Body of pancreas (tissue), 4 donors: ENCODE results near the gene BRK1.
"Not testable (repeated sequence)": the region's sequence is repeated elsewhere in the genome, so short reads cannot be mapped to it uniquely, and the experiment has no call there.

Source experiments
- CTCF ChIP-seq, 7 experiments: fragments of 450-650 bp in 4 of 7; fragments of 200-600 bp in 3 of 7; sonication (generic) in 3 of 7; IDR thresholded peaks; one replicate each; pipeline ENCODE4 v1.5.1; 2016 to 2019; ENCODE audit warnings: antibody characterized with exemption in 7 of 7
- POLR2A ChIP-seq, 3 donors: fragments of 450-650 bp; IDR thresholded peaks; one replicate each; pipeline ENCODE4 v1.6.1; 2016; ENCODE audit warnings: antibody characterized with exemption in 3 of 3, mild to moderate bottlenecking in 2 of 3

- not testable (repeated sequence) for TF ChIP-seq POLR2A, CTCF (IDR thresholded peaks at IDR 0.05)
These were observed 20.4 kb downstream of the BRK1 start for GRCh38 chr3:10135872-10136271.
